22Rv1 (cell line): ENCODE data around the gene A2M.

Source experiments
- ZFX ChIP-seq: fragments of 450-650 bp; IDR thresholded peaks from 2 replicates; pipeline ENCODE4 v1.6.1; 2017; ENCODE audit warnings: antibody characterized with exemption, borderline replicate concordance
- TF ChIP-seq, protein P1 (sequence below): fragments of 450-650 bp; IDR thresholded peaks from 2 replicates; pipeline ENCODE4 v1.5.1; 2017; ENCODE audit warnings: mild to moderate bottlenecking

DNA sequence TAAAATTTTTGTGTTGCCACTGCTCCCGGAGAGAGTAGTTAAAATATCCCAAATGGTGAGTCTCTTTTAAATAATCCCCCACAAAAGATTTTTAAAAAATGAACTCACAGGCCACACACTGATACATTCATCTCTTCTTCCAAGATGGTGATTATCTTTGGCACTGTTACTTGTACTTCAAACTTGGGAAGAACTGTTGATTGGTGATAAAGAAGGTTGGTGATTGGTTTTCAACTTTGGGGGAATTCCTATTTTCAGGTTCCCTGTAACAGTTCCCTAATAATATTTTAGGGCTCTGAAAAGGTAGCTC lies 6.6 kb downstream of the A2M start:
- TF ChIP-seq, protein P1, sequence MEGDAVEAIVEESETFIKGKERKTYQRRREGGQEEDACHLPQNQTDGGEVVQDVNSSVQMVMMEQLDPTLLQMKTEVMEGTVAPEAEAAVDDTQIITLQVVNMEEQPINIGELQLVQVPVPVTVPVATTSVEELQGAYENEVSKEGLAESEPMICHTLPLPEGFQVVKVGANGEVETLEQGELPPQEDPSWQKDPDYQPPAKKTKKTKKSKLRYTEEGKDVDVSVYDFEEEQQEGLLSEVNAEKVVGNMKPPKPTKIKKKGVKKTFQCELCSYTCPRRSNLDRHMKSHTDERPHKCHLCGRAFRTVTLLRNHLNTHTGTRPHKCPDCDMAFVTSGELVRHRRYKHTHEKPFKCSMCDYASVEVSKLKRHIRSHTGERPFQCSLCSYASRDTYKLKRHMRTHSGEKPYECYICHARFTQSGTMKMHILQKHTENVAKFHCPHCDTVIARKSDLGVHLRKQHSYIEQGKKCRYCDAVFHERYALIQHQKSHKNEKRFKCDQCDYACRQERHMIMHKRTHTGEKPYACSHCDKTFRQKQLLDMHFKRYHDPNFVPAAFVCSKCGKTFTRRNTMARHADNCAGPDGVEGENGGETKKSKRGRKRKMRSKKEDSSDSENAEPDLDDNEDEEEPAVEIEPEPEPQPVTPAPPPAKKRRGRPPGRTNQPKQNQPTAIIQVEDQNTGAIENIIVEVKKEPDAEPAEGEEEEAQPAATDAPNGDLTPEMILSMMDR: no peak
- TF ChIP-seq ZFX: no peak
